ENCODE results near the gene PPFIBP1. TPM values are rescaled to one million over a fixed set of nuclear protein-coding genes. Genes with fewer than 3 reads are reported as not detected.
A peak's percentile ranks its signal among the peaks of the same experiment; 100 is the strongest.
"Not testable (repeated sequence)": the region's sequence is repeated elsewhere in the genome, so short reads cannot be mapped to it uniquely, and the experiment has no call there.

PPFIBP1 gene
- total and polyA plus RNA-seq, 2 experiments from 2014 or later = 23.9 to 38.6 TPM

DNA sequence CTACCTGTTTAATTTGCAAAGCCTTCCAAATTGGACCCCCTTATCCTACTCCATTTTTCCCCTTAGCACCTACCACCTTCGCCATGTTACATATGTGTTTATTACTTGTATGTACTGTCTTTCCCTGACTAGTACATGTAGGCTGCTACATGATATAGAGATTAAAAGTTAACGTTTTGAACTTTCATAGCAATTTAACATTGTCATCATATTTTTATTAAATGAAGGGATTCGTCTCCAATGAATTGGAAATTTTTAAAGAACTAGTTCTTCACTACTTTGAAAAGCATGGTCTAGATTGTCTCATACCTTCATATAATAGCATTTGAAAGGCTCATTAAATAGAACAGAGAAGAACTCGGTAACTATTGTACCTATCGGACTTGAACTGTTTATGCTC, 107.4 kb downstream of the PPFIBP1 start:
- Histone ChIP-seq H3K4me1 (ENCODE audit: insufficient read depth) (no peaks in the 10 kb centered on the region), H3K9me3 (ENCODE audit: low read depth) (no peaks in the 10 kb centered on the region), H3K4me2 (no peak overlapping the region), H2AFZ (no peak overlapping the region), H3K79me2 (peaks cover 4% of the 10 kb centered on the region), H3K27ac (no peak overlapping the region), H3K4me3 (no peak overlapping the region), H3K36me3 (replicated peaks; ENCODE audit: insufficient read depth, low read depth) (no peaks in the 10 kb centered on the region), H4K20me1 (ENCODE audit: insufficient read depth, poor library complexity, severe bottlenecking) (no peaks in the 10 kb centered on the region), H3K27me3 (no peaks in the 10 kb centered on the region), H3K9me2 (replicated peaks; ENCODE audit: insufficient read depth) (no peaks in the 10 kb centered on the region)
- no peak for TF ChIP-seq EZH2 (IDR thresholded peaks at IDR 0.05; ENCODE audit: borderline replicate concordance)
- TF ChIP-seq, protein P1, sequence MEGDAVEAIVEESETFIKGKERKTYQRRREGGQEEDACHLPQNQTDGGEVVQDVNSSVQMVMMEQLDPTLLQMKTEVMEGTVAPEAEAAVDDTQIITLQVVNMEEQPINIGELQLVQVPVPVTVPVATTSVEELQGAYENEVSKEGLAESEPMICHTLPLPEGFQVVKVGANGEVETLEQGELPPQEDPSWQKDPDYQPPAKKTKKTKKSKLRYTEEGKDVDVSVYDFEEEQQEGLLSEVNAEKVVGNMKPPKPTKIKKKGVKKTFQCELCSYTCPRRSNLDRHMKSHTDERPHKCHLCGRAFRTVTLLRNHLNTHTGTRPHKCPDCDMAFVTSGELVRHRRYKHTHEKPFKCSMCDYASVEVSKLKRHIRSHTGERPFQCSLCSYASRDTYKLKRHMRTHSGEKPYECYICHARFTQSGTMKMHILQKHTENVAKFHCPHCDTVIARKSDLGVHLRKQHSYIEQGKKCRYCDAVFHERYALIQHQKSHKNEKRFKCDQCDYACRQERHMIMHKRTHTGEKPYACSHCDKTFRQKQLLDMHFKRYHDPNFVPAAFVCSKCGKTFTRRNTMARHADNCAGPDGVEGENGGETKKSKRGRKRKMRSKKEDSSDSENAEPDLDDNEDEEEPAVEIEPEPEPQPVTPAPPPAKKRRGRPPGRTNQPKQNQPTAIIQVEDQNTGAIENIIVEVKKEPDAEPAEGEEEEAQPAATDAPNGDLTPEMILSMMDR (IDR thresholded peaks at IDR 0.05; ENCODE audit: poor library complexity) = no peak
- TF ChIP-seq EZH2phosphoT487 (IDR thresholded peaks at IDR 0.05; ENCODE audit: low read depth, severe bottlenecking, unreplicated experiment) = no peak
- DNase-seq (ENCODE audit: low spot score) = no peak
- WGBS (ENCODE audit: low lambda C conversion rate, missing lambda C conversion rate) = 84% methylated on average over 5 of the region's 5 CpGs

- no peak for DNase-seq (ENCODE audit: low spot score)
- 97% methylated on average over 2 of the region's 2 CpGs for WGBS (ENCODE audit: low lambda C conversion rate, missing lambda C conversion rate)
Observed at GRCh38 chr12:27631813-27632491, 107.9 kb downstream of the PPFIBP1 start.

GRCh38 chr12:27635349-27635972, 111.5 kb downstream of the PPFIBP1 start:
- no peaks in the 10 kb centered on the region for H4K20me1 ChIP-seq (ENCODE audit: insufficient read depth, poor library complexity, severe bottlenecking)
- peak; percentile 59 for DNase-seq (ENCODE audit: low spot score)
- no peak overlapping the region for H2AFZ ChIP-seq
- no peaks in the 10 kb centered on the region for H3K36me3 ChIP-seq (replicated peaks; ENCODE audit: insufficient read depth, low read depth)
- H3K9me2 ChIP-seq (replicated peaks; ENCODE audit: insufficient read depth) = no peaks in the 10 kb centered on the region
- H3K4me2 ChIP-seq = no peak overlapping the region
- peaks cover 9% of the 10 kb centered on the region for H3K4me1 ChIP-seq (ENCODE audit: insufficient read depth)
- 70% methylated on average over 7 of the region's 7 CpGs for WGBS (ENCODE audit: low lambda C conversion rate, missing lambda C conversion rate)
- H3K27me3 ChIP-seq = no peaks in the 10 kb centered on the region
- no peak overlapping the region for H3K27ac ChIP-seq
- TF ChIP-seq EZH2 (IDR thresholded peaks at IDR 0.05; ENCODE audit: borderline replicate concordance) (no peak), EZH2phosphoT487 (IDR thresholded peaks at IDR 0.05; ENCODE audit: low read depth, severe bottlenecking, unreplicated experiment) (no peak)
- TF ChIP-seq, protein P1 (IDR thresholded peaks at IDR 0.05; ENCODE audit: poor library complexity) = peak; percentile 73
- H3K79me2 ChIP-seq = peaks cover 4% of the 10 kb centered on the region
- no peak overlapping the region for H3K4me3 ChIP-seq
- H3K9me3 ChIP-seq (ENCODE audit: low read depth) = no peaks in the 10 kb centered on the region

More at GRCh38 chr12:27631813-27632491, 107.9 kb downstream of the PPFIBP1 start:
- TF ChIP-seq EZH2phosphoT487 (IDR thresholded peaks at IDR 0.05; ENCODE audit: low read depth, severe bottlenecking, unreplicated experiment) (no peak), EZH2 (IDR thresholded peaks at IDR 0.05; ENCODE audit: borderline replicate concordance) (no peak)
- TF ChIP-seq, protein P1 (IDR thresholded peaks at IDR 0.05; ENCODE audit: poor library complexity) = no peak
- Histone ChIP-seq H3K27ac (no peak overlapping the region), H3K36me3 (replicated peaks; ENCODE audit: insufficient read depth, low read depth) (no peaks in the 10 kb centered on the region), H3K4me1 (ENCODE audit: insufficient read depth) (no peaks in the 10 kb centered on the region), H3K4me3 (no peak overlapping the region), H3K9me3 (ENCODE audit: low read depth) (no peaks in the 10 kb centered on the region), H3K79me2 (peaks cover 4% of the 10 kb centered on the region), H3K27me3 (no peaks in the 10 kb centered on the region), H2AFZ (no peak overlapping the region), H3K9me2 (replicated peaks; ENCODE audit: insufficient read depth) (no peaks in the 10 kb centered on the region), H4K20me1 (ENCODE audit: insufficient read depth, poor library complexity, severe bottlenecking) (no peaks in the 10 kb centered on the region), H3K4me2 (no peak overlapping the region)

DNA sequence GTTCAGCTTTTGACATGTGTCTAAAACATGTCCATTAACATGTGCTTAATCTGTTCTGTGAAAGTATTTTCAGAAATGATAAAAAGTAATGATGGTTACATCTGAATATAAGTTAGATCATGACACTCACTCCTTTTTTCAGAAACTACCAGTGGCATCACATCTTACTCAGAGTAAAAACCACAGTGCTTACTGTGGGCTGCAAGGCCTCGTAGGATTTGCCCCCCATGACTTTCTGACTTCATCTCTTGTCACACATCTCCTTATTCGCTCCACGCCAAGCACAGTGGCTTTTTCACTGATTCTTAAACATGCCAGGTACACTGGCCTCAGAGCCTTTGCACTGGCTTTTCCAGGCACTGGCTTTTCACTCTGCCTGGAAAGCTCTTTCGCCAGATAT, 112.6 kb downstream of the PPFIBP1 start:
- not testable (repeated sequence) for H3K27ac ChIP-seq; H3K79me2 ChIP-seq; H4K20me1 ChIP-seq (ENCODE audit: insufficient read depth, poor library complexity, severe bottlenecking); H3K36me3 ChIP-seq (replicated peaks; ENCODE audit: insufficient read depth, low read depth); DNase-seq (ENCODE audit: low spot score); H3K4me1 ChIP-seq (ENCODE audit: insufficient read depth); H3K4me3 ChIP-seq; H3K27me3 ChIP-seq; H3K9me2 ChIP-seq (replicated peaks; ENCODE audit: insufficient read depth); H3K4me2 ChIP-seq; H3K9me3 ChIP-seq (ENCODE audit: low read depth); H2AFZ ChIP-seq
- 93% methylated on average over 4 of the region's 4 CpGs for WGBS (ENCODE audit: low lambda C conversion rate, missing lambda C conversion rate)

Measured in hepatocyte (in vitro differentiated cells).